Stomach (tissue), 4 donors: ENCODE results near the gene IGSF11.

Experiments
- POLR2A ChIP-seq, 4 donors: fragments of 450-650 bp; IDR thresholded peaks; one replicate each; pipeline ENCODE4 v1.6.1; 2016; ENCODE audit warnings: antibody characterized with exemption in 4 of 4, control low read depth in 2 of 4, mild to moderate bottlenecking in 1 of 4, moderate library complexity in 1 of 4
- POLR2AphosphoS5 ChIP-seq, 3 donors: sonication (generic); formaldehyde crosslinking; IDR thresholded peaks; one replicate each; pipeline ENCODE4 v1.6.1; 2016; ENCODE audit warnings: antibody characterized with exemption in 3 of 3
- TF ChIP-seq, protein P1 (sequence below), 7 experiments: fragments of 450-650 bp in 4 of 7; fragments of 200-600 bp in 3 of 7; sonication (generic) in 3 of 7; IDR thresholded peaks; one replicate each; pipeline ENCODE4 v1.5.1; 2016 to 2019; ENCODE audit warnings: antibody characterized with exemption in 7 of 7, control low read depth in 2 of 7, mild to moderate bottlenecking in 1 of 7

DNA sequence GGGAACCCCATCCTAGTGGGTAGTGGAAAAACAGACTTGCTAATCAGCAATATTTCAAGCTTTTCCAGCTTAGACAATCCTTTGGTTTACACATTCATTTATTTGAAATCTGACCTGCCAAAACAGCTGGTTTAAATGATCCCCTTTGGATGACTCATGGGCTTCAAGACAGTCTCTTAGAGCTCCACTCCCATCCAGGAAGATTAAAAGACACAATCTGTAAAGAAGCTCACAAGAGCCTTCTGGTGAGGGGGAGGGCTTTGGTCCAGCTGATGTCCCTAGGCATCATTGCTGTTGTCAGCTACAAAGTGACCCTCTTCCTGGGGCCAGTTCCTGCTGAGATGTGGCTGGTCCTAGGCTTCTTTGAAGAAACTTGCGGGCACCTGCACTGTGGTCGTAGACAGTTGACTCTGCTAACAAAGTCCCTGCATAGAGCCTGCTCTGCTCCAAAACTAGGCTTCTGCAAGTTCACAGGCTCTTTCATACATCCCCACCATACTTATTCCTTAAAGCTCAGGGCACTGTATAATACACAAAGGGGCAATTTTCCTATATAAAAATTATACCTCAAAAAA is 73.7 kb downstream of the IGSF11 start:
- TF ChIP-seq POLR2A (IDR thresholded peaks at IDR 0.05) = no peak
- TF ChIP-seq, protein P1, sequence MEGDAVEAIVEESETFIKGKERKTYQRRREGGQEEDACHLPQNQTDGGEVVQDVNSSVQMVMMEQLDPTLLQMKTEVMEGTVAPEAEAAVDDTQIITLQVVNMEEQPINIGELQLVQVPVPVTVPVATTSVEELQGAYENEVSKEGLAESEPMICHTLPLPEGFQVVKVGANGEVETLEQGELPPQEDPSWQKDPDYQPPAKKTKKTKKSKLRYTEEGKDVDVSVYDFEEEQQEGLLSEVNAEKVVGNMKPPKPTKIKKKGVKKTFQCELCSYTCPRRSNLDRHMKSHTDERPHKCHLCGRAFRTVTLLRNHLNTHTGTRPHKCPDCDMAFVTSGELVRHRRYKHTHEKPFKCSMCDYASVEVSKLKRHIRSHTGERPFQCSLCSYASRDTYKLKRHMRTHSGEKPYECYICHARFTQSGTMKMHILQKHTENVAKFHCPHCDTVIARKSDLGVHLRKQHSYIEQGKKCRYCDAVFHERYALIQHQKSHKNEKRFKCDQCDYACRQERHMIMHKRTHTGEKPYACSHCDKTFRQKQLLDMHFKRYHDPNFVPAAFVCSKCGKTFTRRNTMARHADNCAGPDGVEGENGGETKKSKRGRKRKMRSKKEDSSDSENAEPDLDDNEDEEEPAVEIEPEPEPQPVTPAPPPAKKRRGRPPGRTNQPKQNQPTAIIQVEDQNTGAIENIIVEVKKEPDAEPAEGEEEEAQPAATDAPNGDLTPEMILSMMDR (IDR thresholded peaks at IDR 0.05) = no peak
- TF ChIP-seq POLR2AphosphoS5 (IDR thresholded peaks at IDR 0.05) = no peak
